Transverse colon (tissue), 4 donors: ENCODE measurements around the gene CDT1. TPM values are rescaled to one million over a fixed set of nuclear protein-coding genes. Genes with fewer than 3 reads are reported as not detected.

ENCODE experiments used
- DNase-seq: peaks from one replicate; pipeline ENCODE4 v3.0.0-alpha.2; 2019
- H3K27ac ChIP-seq, 4 donors: fragments of 200-600 bp; sonication (generic); 2 replicates each; pipeline ENCODE4 v1.5.1; 2016 to 2018; ENCODE audit warnings: inconsistent platforms in 4 of 4
- H3K27me3 ChIP-seq: fragments of 200-600 bp; sonication (generic); 2 replicates; pipeline ENCODE4 v1.5.1; 2017; ENCODE audit warnings: inconsistent platforms
- H3K36me3 ChIP-seq, 4 donors: fragments of 200-600 bp; sonication (generic); 2 replicates each; pipeline ENCODE4 v1.5.1; 2017 to 2019; ENCODE audit warnings: inconsistent platforms in 4 of 4
- H3K4me1 ChIP-seq, 4 donors: fragments of 200-600 bp; sonication (generic); 2 replicates each; pipeline ENCODE4 v1.5.1; 2017 to 2020; ENCODE audit warnings: inconsistent platforms in 4 of 4
- H3K4me3 ChIP-seq, 4 donors: fragments of 200-600 bp; sonication (generic); 1 replicate in 1 of 4; 2 replicates in 3 of 4; pipeline versions ENCODE4 v1.5.1 to v1.6.1; 2017 to 2019; ENCODE audit warnings: inconsistent platforms in 4 of 4
- H3K9me3 ChIP-seq, 2 donors: fragments of 200-600 bp; sonication (generic); 2 replicates each; pipeline ENCODE4 v1.5.1; 2017 to 2019; ENCODE audit warnings: inconsistent platforms in 2 of 2
- CTCF ChIP-seq, 5 experiments: fragments of 200-600 bp in 3 of 5; fragments of 450-650 bp in 2 of 5; sonication (generic) in 3 of 5; IDR thresholded peaks; 1 replicate in 2 of 5; 2 replicates in 3 of 5; pipeline ENCODE4 v1.5.1; 2016 to 2017; ENCODE audit warnings: antibody characterized with exemption in 5 of 5, inconsistent platforms in 3 of 5, mild to moderate bottlenecking in 2 of 5, moderate library complexity in 1 of 5
- EP300 ChIP-seq: sonication (generic); formaldehyde crosslinking; IDR thresholded peaks from one replicate; pipeline ENCODE4 v1.6.1; 2017; ENCODE audit warnings: antibody characterized with exemption, low read depth
- POLR2A ChIP-seq: fragments of 450-650 bp; IDR thresholded peaks from one replicate; pipeline ENCODE4 v1.6.1; 2016; ENCODE audit warnings: antibody characterized with exemption, mild to moderate bottlenecking, moderate library complexity
- POLR2AphosphoS5 ChIP-seq, 3 donors: sonication (generic); formaldehyde crosslinking; IDR thresholded peaks; one replicate each; pipeline ENCODE4 v1.6.1; 2016; ENCODE audit warnings: antibody characterized with exemption in 3 of 3
- WGBS, 2 donors: methylation state at CpG; one replicate each; pipeline ENCODE4 v1.1.5; 2018; ENCODE audit warnings: low coverage in 1 of 2; 5-methylcytosine and 5-hydroxymethylcytosine counted together
- in situ Hi-C, 4 donors: fragments of 200-750 bp; cut with MboI; loops; one replicate each; pipeline versions ENCODE4 v1.15.0 to v1.15.1; 2017; ENCODE audit warnings: low sequenced_read_pairs in 3 of 4, low pct_ligation_motif_present in 1 of 4, low pct_unique_long_range_greater_than_20kb in 1 of 4
- intact Hi-C: fragments of 100-400 bp; cut with DNase I; formaldehyde crosslinking; loops from one replicate; pipeline ENCODE4 v1.15.1; 2023; ENCODE audit warnings: low total_unique reads
- total RNA-seq, 4 donors: library from RNA; depleted of rRNA; stranded (reverse); fragments of >200 nt; gene quantifications; one replicate each; pipeline ENCODE4 v1.1.0, GENCODE V29; 2016

Gene CDT1
- total RNA-seq, 4 donors from 2014 or later, result 3.8 to 12.5 (median 6.7) TPM; not detected in 1

GRCh38 chr16:88783391-88784073, 20.1 kb upstream of the CDT1 start:
- Histone ChIP-seq H3K9me3 (no peaks in the 10 kb centered on the region), H3K27me3 (no peaks in the 10 kb centered on the region), H3K27ac (peak overlapping the region; percentile 90 to 97 (median 94)), H3K4me1 (peaks cover 38 to 58% (median 53%) of the 10 kb centered on the region in 4 donors), H3K4me3 (peak overlapping the region; percentile 57 to 87 (median 74)), H3K36me3 (no peaks in the 10 kb centered on the region)
- in situ Hi-C loops, result no loop called here
- 20% methylated on average over 27 of the region's 27 CpGs; no CpG with 5 or more reads in 1 of the 2 donors for whole genome bisulfite sequencing, 2 donors
- no peak for DNase-seq
- no peak for TF ChIP-seq POLR2A
- TF ChIP-seq CTCF (IDR thresholded peaks at IDR 0.05), result no peak
- peak; percentile 32 to 40 (median 36) for TF ChIP-seq POLR2AphosphoS5 (IDR thresholded peaks at IDR 0.05)
- TF ChIP-seq EP300, result no peak
- intact Hi-C loops, result no loop called here

GRCh38 chr16:88784074-88784855, 19.3 kb upstream of the CDT1 start:
- no peaks in the 10 kb centered on the region for H3K27me3 ChIP-seq
- no peaks in the 10 kb centered on the region for H3K36me3 ChIP-seq
- WGBS, 2 donors, result 2% methylated on average over 57 of the region's 74 CpGs; no CpG with 5 or more reads in 1 of the 2 donors
- peak; percentile 74 for DNase-seq
- H3K4me1 ChIP-seq, result peaks cover 38 to 53% (median 50%) of the 10 kb centered on the region in 4 donors
- peak overlapping the region; percentile 57 to 87 (median 74) for H3K4me3 ChIP-seq
- H3K27ac ChIP-seq, result peak overlapping the region; percentile 90 to 97 (median 94)
- intact Hi-C loops, result no loop called here
- in situ Hi-C loops, result no loop called here
- H3K9me3 ChIP-seq, result no peaks in the 10 kb centered on the region
- TF ChIP-seq POLR2AphosphoS5 (IDR thresholded peaks at IDR 0.05), result peak in 1 of 3 donors; percentile 35
- peak; percentile 57 to 76 (median 63) for TF ChIP-seq CTCF (IDR thresholded peaks at IDR 0.05)
- TF ChIP-seq EP300, result no peak

GRCh38 chr16:88784856-88785105, 18.8 kb upstream of the CDT1 start:
- H3K4me3 ChIP-seq, result peak overlapping the region; percentile 57 to 87 (median 74)

More at GRCh38 chr16:88784856-88785105, 18.8 kb upstream of the CDT1 start:
- no peaks in the 10 kb centered on the region for H3K9me3 ChIP-seq
- TF ChIP-seq POLR2A (no peak), POLR2AphosphoS5 (IDR thresholded peaks at IDR 0.05) (no peak), CTCF (IDR thresholded peaks at IDR 0.05) (no peak), EP300 (no peak)
- intact Hi-C loops (loop anchor here (5.0 kb wide), 1 partner anchor 42 kb away; no protein-coding TSS in a partner anchor), in situ Hi-C loops (no loop called here)
- H3K36me3 ChIP-seq, result no peaks in the 10 kb centered on the region
- peak overlapping the region; percentile 90 to 97 (median 94) for H3K27ac ChIP-seq
- DNase-seq, result no peak
- H3K27me3 ChIP-seq, result no peaks in the 10 kb centered on the region
- 0% methylated on average over 24 of the region's 32 CpGs; no CpG with 5 or more reads in 1 of the 2 donors for whole genome bisulfite sequencing, 2 donors
- H3K4me1 ChIP-seq, result peaks cover 34 to 48% (median 45%) of the 10 kb centered on the region in 4 donors
